Body of pancreas (tissue), 4 donors: ENCODE measurements around the gene LCN10.
A peak's percentile ranks its signal among the peaks of the same experiment; 100 is the strongest.

Experiments used
- CTCF ChIP-seq, 7 experiments: fragments of 450-650 bp in 4 of 7; fragments of 200-600 bp in 3 of 7; sonication (generic) in 3 of 7; IDR thresholded peaks; one replicate each; pipeline ENCODE4 v1.5.1; 2016 to 2019; ENCODE audit warnings: antibody characterized with exemption in 7 of 7
- POLR2A ChIP-seq, 3 donors: fragments of 450-650 bp; IDR thresholded peaks; one replicate each; pipeline ENCODE4 v1.6.1; 2016; ENCODE audit warnings: antibody characterized with exemption in 3 of 3, mild to moderate bottlenecking in 2 of 3

- TF ChIP-seq CTCF (IDR thresholded peaks at IDR 0.05), result peak in 1 of 7 experiments; percentile 10
- no peak for TF ChIP-seq POLR2A (IDR thresholded peaks at IDR 0.05)
Observed at GRCh38 chr9:136697821-136698526, 44.8 kb downstream of the LCN10 start.
